Activated T-helper 1 cell treated with anti-CD3 and anti-CD28 coated beads, Interleukin-12 subunit alpha, Interleukin-12 subunit beta, Interleukin-2, Interleukin-4 antibody, amounts not matched to agents 30 ng/mL and 10 ng/mL and 1 ng/mL, durations not matched to agents 14 hours and 24 hours and 36 hours (primary cell): Measurements from ENCODE around the gene SRSF12. TPM values are rescaled to one million over a fixed set of nuclear protein-coding genes. Genes with fewer than 3 reads are reported as not detected.

Experiments used
- DNase-seq: peaks from one replicate; pipeline ENCODE4 v3.0.0; 2021; ENCODE audit warnings: low spot score
- H3K27ac Mint-ChIP-seq: one replicate; pipeline ENCODE4 v1.8.0; 2021; ENCODE audit warnings: mild to moderate bottlenecking, mixed read lengths
- H3K27me3 Mint-ChIP-seq: one replicate; pipeline ENCODE4 v1.8.0; 2022; ENCODE audit warnings: mild to moderate bottlenecking, moderate library complexity, mixed read lengths; ENCODE audit not compliant: insufficient read depth
- H3K36me3 Mint-ChIP-seq: one replicate; pipeline ENCODE4 v1.8.0; 2021; ENCODE audit warnings: low read depth, mixed read lengths
- H3K4me1 Mint-ChIP-seq: one replicate; pipeline ENCODE4 v1.8.0; 2021; ENCODE audit warnings: low read depth, mixed read lengths
- H3K4me3 Mint-ChIP-seq: one replicate; pipeline ENCODE4 v1.8.0; 2021; ENCODE audit warnings: mild to moderate bottlenecking, moderate library complexity, mixed read lengths
- H3K9me3 Mint-ChIP-seq: one replicate; pipeline ENCODE4 v1.8.0; 2021; ENCODE audit warnings: mixed read lengths
- intact Hi-C: fragments of 100-400 bp; cut with micrococcal nuclease; formaldehyde crosslinking; loops from one replicate; pipeline ENCODE4 v1.15.1; 2024
- total RNA-seq: library from RNA; stranded (reverse); gene quantifications from 2 replicates; pipeline ENCODE4 v1.2.3, GENCODE V29; 2022

Gene SRSF12
- total RNA-seq: 0.07 and 0.10 TPM in 2 replicates

- Mint-ChIP-seq H3K4me1 (peaks cover 6% of the 10 kb centered on the region), H3K27ac (no peak within 1 kb of the TSS), H3K27me3 (peaks cover 44% of the 10 kb centered on the region), H3K9me3 (no peaks in the 10 kb centered on the region), H3K4me3 (peak within 1 kb of the TSS; percentile 75), H3K36me3 (no peaks in the 10 kb centered on the region)
- DNase-seq: peak; percentile 3
- intact Hi-C loops: loop anchor here (1.0 to 2.0 kb wide), 2 partner anchors 28 to 35 kb away; no protein-coding TSS in a partner anchor
Observed at GRCh38 chr6:89117211-89118108, at the start of gene SRSF12. TSS of gene SRSF12 (minus strand) at chr6:89118071. CDS start at chr6:89117887, 184 bp downstream.

GRCh38 chr6:89162047-89162371 is 44.1 kb upstream of the SRSF12 start:
- Mint-ChIP-seq H3K27ac (no peak overlapping the region), H3K36me3 (peaks cover 21% of the 10 kb centered on the region), H3K4me1 (no peaks in the 10 kb centered on the region), H3K4me3 (no peak overlapping the region), H3K27me3 (no peaks in the 10 kb centered on the region), H3K9me3 (no peaks in the 10 kb centered on the region)
- intact Hi-C loops: no loop called here
- DNase-seq: no peak

- Mint-ChIP-seq H3K4me3 (no peak overlapping the region), H3K9me3 (no peaks in the 10 kb centered on the region), H3K27ac (no peak overlapping the region), H3K36me3 (peaks cover 23% of the 10 kb centered on the region), H3K4me1 (no peaks in the 10 kb centered on the region), H3K27me3 (no peaks in the 10 kb centered on the region)
- intact Hi-C loops: no loop called here
- DNase-seq: no peak
Observed at GRCh38 chr6:89161326-89162046, 43.6 kb upstream of the SRSF12 start.

GRCh38 chr6:89160331-89161092 is 42.6 kb upstream of the SRSF12 start:
- Mint-ChIP-seq H3K27me3 (no peaks in the 10 kb centered on the region), H3K36me3 (peaks cover 24% of the 10 kb centered on the region), H3K9me3 (no peaks in the 10 kb centered on the region), H3K4me3 (no peak overlapping the region), H3K4me1 (no peaks in the 10 kb centered on the region), H3K27ac (no peak overlapping the region)
- no peak for DNase-seq
- intact Hi-C loops: no loop called here

GRCh38 chr6:89154131-89154530 is 36.3 kb upstream of the SRSF12 start:
- no peak overlapping the region for H3K27ac Mint-ChIP-seq
- peaks cover 7% of the 10 kb centered on the region for H3K4me1 Mint-ChIP-seq
- no peaks in the 10 kb centered on the region for H3K27me3 Mint-ChIP-seq
- intact Hi-C loops: no loop called here
- H3K4me3 Mint-ChIP-seq: no peak overlapping the region
- DNase-seq: no peak
- peaks cover 19% of the 10 kb centered on the region for H3K36me3 Mint-ChIP-seq
- no peaks in the 10 kb centered on the region for H3K9me3 Mint-ChIP-seq

GRCh38 chr6:89148016-89148750 is 30.3 kb upstream of the SRSF12 start:
- no peak for DNase-seq
- Mint-ChIP-seq H3K4me3 (peak overlapping the region; percentile 60), H3K27me3 (peaks cover 11% of the 10 kb centered on the region), H3K9me3 (no peaks in the 10 kb centered on the region), H3K27ac (no peak overlapping the region), H3K4me1 (peaks cover 40% of the 10 kb centered on the region), H3K36me3 (peaks cover 16% of the 10 kb centered on the region)
- intact Hi-C loops: loop anchor here (10.0 kb wide), 1 partner anchor 1443 kb away; the partner anchor contains the start of gene AKIRIN2

- intact Hi-C loops: loop anchor here (1.0 to 10.0 kb wide), 2 partner anchors 265 to 1442 kb away; partner anchors contain the start of genes AKIRIN2 and RRAGD
- no peaks in the 10 kb centered on the region for H3K9me3 Mint-ChIP-seq
- peak overlapping the region; percentile 78 for H3K4me3 Mint-ChIP-seq
- peak overlapping the region; percentile 63 for H3K27ac Mint-ChIP-seq
- peaks cover 11% of the 10 kb centered on the region for H3K27me3 Mint-ChIP-seq
- peaks cover 40% of the 10 kb centered on the region for H3K4me1 Mint-ChIP-seq
- peaks cover 16% of the 10 kb centered on the region for H3K36me3 Mint-ChIP-seq
- no peak for DNase-seq
Observed at GRCh38 chr6:89146718-89147700, 29.1 kb upstream of the SRSF12 start.

- peak; percentile 59 for DNase-seq
- Mint-ChIP-seq H3K27me3 (peaks cover 11% of the 10 kb centered on the region), H3K4me3 (peak within 1 kb of the TSS; percentile 93), H3K27ac (peak within 1 kb of the TSS; percentile 98), H3K9me3 (no peaks in the 10 kb centered on the region), H3K4me1 (peaks cover 40% of the 10 kb centered on the region), H3K36me3 (peaks cover 13% of the 10 kb centered on the region)
- intact Hi-C loops: loop anchor here (1.0 to 10.0 kb wide), 9 partner anchors 29 to 1441 kb away; partner anchors contain the start of genes AKIRIN2, PNRC1, RNGTT and RRAGD
Observed at GRCh38 chr6:89145956-89146717, 28.3 kb upstream of the SRSF12 start, which contains the start of gene PM20D2. TSS of gene PM20D2 (plus strand) at chr6:89146055. CDS start at chr6:89146145, 90 bp downstream.

GRCh38 chr6:89145091-89145955 is 27.5 kb upstream of the SRSF12 start:
- H3K4me3 Mint-ChIP-seq: peak overlapping the region; percentile 93
- intact Hi-C loops: loop anchor here (1.0 to 10.0 kb wide), 8 partner anchors 28 to 1441 kb away; partner anchors contain the start of genes AKIRIN2, PNRC1 and RNGTT
- peaks cover 13% of the 10 kb centered on the region for H3K36me3 Mint-ChIP-seq
- DNase-seq: no peak
- peaks cover 40% of the 10 kb centered on the region for H3K4me1 Mint-ChIP-seq
- peaks cover 11% of the 10 kb centered on the region for H3K27me3 Mint-ChIP-seq
- H3K9me3 Mint-ChIP-seq: no peaks in the 10 kb centered on the region
- H3K27ac Mint-ChIP-seq: peak overlapping the region; percentile 98

- H3K27ac Mint-ChIP-seq: no peak overlapping the region
- peaks cover 9% of the 10 kb centered on the region for H3K36me3 Mint-ChIP-seq
- peaks cover 11% of the 10 kb centered on the region for H3K27me3 Mint-ChIP-seq
- H3K9me3 Mint-ChIP-seq: no peaks in the 10 kb centered on the region
- intact Hi-C loops: loop anchor here (2.0 to 10.0 kb wide), 3 partner anchors 154 to 1440 kb away; partner anchors contain the start of gene AKIRIN2
- DNase-seq: no peak
- H3K4me3 Mint-ChIP-seq: peak overlapping the region; percentile 28
- H3K4me1 Mint-ChIP-seq: peaks cover 36% of the 10 kb centered on the region
Observed at GRCh38 chr6:89144354-89144906, 26.6 kb upstream of the SRSF12 start.
